ENCODE data around the gene SHISAL1.

The SHISAL1 gene

DNA sequence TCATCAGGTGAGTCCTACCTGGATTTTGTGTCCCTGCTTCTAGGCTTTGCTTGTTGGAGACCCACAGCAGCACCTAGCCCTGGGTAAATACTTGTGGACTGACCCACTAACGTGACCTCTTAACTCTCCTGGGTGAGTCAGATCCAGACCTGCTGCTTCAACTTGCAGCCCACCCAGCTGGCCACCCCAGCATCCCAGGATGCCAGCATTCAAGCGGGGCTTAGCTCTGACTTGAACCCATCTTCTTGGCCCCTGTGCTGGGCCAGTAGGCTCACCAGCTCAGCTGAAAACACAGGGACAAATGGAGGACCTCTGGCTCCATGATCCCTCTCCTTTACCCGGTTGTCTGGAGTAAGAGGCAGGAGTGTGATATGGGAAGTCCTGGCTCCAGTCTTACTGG is 98.6 kb downstream of the SHISAL1 start:
- TF ChIP-seq ZFP30 (CRISPR knock-in tag; IDR thresholded peaks at IDR 0.05) = no peak
- no peak for TF ChIP-seq CSDC2 (CRISPR knock-in tag; IDR thresholded peaks at IDR 0.05)
- no peak for ATAC-seq

DNA sequence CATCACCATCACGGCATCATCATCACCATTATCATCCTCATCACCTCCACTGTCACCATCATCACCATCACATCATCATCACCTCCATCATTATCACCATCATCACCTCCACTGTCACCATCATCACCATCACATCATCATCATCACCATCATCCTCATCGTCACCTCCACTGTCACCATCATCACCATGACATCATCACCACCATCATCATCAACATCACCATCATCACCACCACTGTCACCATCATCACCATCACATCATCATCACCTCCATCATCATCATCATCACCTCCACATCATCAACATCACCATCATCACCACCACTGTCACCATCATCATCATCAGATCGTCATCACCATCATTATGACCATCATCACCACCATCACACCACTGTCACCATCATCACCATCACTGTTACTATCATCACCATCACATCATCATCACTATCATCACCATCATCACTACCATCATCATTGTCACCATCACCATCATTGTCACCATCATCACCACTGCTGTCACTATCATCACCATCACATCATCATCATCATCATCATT is 99.2 kb downstream of the SHISAL1 start:
- TF ChIP-seq CSDC2 (CRISPR knock-in tag; IDR thresholded peaks at IDR 0.05) (no peak), ZFP30 (CRISPR knock-in tag; IDR thresholded peaks at IDR 0.05) (no peak), TCF4 (CRISPR knock-in tag; IDR thresholded peaks at IDR 0.05; ENCODE audit: borderline replicate concordance) (no peak), ARNTL (CRISPR knock-in tag; IDR thresholded peaks at IDR 0.05; ENCODE audit: borderline replicate concordance, low read depth) (no peak), ZC3H10 (CRISPR knock-in tag; IDR thresholded peaks at IDR 0.05) (no peak), GLIS3 (CRISPR knock-in tag; IDR thresholded peaks at IDR 0.05) (no peak), ZNF8 (CRISPR knock-in tag; IDR thresholded peaks at IDR 0.05) (no peak), ZNF70 (CRISPR knock-in tag; IDR thresholded peaks at IDR 0.05) (no peak), OSR1 (CRISPR knock-in tag; IDR thresholded peaks at IDR 0.05) (no peak), RARB (CRISPR knock-in tag; IDR thresholded peaks at IDR 0.05) (no peak), ESRRG (CRISPR knock-in tag; IDR thresholded peaks at IDR 0.05) (no peak), PPARA (CRISPR knock-in tag; IDR thresholded peaks at IDR 0.05; ENCODE audit: borderline replicate concordance) (no peak), ZFP3 (CRISPR knock-in tag; IDR thresholded peaks at IDR 0.05) (no peak), BACH2 (CRISPR knock-in tag; IDR thresholded peaks at IDR 0.05; ENCODE audit: borderline replicate concordance) (no peak), TOX (CRISPR knock-in tag; IDR thresholded peaks at IDR 0.05; ENCODE audit: borderline replicate concordance) (no peak)
- TF ChIP-seq, protein P1, sequence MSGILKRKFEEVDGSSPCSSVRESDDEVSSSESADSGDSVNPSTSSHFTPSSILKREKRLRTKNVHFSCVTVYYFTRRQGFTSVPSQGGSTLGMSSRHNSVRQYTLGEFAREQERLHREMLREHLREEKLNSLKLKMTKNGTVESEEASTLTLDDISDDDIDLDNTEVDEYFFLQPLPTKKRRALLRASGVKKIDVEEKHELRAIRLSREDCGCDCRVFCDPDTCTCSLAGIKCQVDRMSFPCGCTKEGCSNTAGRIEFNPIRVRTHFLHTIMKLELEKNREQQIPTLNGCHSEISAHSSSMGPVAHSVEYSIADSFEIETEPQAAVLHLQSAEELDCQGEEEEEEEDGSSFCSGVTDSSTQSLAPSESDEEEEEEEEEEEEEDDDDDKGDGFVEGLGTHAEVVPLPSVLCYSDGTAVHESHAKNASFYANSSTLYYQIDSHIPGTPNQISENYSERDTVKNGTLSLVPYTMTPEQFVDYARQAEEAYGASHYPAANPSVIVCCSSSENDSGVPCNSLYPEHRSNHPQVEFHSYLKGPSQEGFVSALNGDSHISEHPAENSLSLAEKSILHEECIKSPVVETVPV (CRISPR knock-in tag; IDR thresholded peaks at IDR 0.05) = no peak
- TF ChIP-seq, protein P2, sequence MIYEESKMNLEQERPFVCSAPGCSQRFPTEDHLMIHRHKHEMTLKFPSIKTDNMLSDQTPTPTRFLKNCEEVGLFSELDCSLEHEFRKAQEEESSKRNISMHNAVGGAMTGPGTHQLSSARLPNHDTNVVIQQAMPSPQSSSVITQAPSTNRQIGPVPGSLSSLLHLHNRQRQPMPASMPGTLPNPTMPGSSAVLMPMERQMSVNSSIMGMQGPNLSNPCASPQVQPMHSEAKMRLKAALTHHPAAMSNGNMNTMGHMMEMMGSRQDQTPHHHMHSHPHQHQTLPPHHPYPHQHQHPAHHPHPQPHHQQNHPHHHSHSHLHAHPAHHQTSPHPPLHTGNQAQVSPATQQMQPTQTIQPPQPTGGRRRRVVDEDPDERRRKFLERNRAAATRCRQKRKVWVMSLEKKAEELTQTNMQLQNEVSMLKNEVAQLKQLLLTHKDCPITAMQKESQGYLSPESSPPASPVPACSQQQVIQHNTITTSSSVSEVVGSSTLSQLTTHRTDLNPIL (CRISPR knock-in tag; IDR thresholded peaks at IDR 0.05; ENCODE audit: low read depth) = no peak
- no peak for ATAC-seq

DNA sequence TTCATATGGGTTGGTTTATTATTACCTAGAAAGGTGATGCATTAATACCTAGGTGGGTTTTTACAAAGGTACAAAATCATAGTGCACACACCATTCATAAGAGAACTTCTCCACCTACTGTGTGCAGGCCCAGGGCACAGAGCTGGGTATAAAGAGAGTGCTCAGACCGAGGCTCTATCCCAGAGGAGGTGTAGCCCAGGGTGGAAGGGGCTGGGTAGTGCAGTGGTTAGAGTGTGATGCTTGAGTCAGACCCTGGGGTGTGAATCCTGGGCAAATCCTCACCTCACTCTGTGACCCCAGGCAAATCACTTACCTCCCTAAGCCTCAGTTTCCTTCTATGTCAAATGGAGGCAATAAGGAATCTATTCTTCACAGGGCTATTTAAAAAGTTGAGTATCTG is 99.8 kb downstream of the SHISAL1 start:
- no peak for ATAC-seq
- no peak for TF ChIP-seq TOX (CRISPR knock-in tag; IDR thresholded peaks at IDR 0.05; ENCODE audit: borderline replicate concordance)
- no peak for TF ChIP-seq ZNF70 (CRISPR knock-in tag; IDR thresholded peaks at IDR 0.05)
- TF ChIP-seq TCF4 (CRISPR knock-in tag; IDR thresholded peaks at IDR 0.05; ENCODE audit: borderline replicate concordance) = no peak
- no peak for TF ChIP-seq PPARA (CRISPR knock-in tag; IDR thresholded peaks at IDR 0.05; ENCODE audit: borderline replicate concordance)
- TF ChIP-seq, protein P3, sequence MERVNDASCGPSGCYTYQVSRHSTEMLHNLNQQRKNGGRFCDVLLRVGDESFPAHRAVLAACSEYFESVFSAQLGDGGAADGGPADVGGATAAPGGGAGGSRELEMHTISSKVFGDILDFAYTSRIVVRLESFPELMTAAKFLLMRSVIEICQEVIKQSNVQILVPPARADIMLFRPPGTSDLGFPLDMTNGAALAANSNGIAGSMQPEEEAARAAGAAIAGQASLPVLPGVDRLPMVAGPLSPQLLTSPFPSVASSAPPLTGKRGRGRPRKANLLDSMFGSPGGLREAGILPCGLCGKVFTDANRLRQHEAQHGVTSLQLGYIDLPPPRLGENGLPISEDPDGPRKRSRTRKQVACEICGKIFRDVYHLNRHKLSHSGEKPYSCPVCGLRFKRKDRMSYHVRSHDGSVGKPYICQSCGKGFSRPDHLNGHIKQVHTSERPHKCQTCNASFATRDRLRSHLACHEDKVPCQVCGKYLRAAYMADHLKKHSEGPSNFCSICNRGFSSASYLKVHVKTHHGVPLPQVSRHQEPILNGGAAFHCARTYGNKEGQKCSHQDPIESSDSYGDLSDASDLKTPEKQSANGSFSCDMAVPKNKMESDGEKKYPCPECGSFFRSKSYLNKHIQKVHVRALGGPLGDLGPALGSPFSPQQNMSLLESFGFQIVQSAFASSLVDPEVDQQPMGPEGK (CRISPR knock-in tag; IDR thresholded peaks at IDR 0.05; ENCODE audit: borderline replicate concordance) = no peak
- TF ChIP-seq RARB (CRISPR knock-in tag; IDR thresholded peaks at IDR 0.05) = no peak
- no peak for TF ChIP-seq OSR1 (CRISPR knock-in tag; IDR thresholded peaks at IDR 0.05)
- TF ChIP-seq ZC3H10 (CRISPR knock-in tag; IDR thresholded peaks at IDR 0.05) = no peak
- TF ChIP-seq, protein P2 (CRISPR knock-in tag; IDR thresholded peaks at IDR 0.05; ENCODE audit: low read depth) = no peak
- no peak for TF ChIP-seq ZFP3 (CRISPR knock-in tag; IDR thresholded peaks at IDR 0.05)
- no peak for TF ChIP-seq GLIS3 (CRISPR knock-in tag; IDR thresholded peaks at IDR 0.05)
- TF ChIP-seq ISL1 (CRISPR knock-in tag; IDR thresholded peaks at IDR 0.05) = no peak
- TF ChIP-seq ESRRG (CRISPR knock-in tag; IDR thresholded peaks at IDR 0.05) = no peak
- TF ChIP-seq, protein P1 (CRISPR knock-in tag; IDR thresholded peaks at IDR 0.05) = no peak
- TF ChIP-seq, protein P4, sequence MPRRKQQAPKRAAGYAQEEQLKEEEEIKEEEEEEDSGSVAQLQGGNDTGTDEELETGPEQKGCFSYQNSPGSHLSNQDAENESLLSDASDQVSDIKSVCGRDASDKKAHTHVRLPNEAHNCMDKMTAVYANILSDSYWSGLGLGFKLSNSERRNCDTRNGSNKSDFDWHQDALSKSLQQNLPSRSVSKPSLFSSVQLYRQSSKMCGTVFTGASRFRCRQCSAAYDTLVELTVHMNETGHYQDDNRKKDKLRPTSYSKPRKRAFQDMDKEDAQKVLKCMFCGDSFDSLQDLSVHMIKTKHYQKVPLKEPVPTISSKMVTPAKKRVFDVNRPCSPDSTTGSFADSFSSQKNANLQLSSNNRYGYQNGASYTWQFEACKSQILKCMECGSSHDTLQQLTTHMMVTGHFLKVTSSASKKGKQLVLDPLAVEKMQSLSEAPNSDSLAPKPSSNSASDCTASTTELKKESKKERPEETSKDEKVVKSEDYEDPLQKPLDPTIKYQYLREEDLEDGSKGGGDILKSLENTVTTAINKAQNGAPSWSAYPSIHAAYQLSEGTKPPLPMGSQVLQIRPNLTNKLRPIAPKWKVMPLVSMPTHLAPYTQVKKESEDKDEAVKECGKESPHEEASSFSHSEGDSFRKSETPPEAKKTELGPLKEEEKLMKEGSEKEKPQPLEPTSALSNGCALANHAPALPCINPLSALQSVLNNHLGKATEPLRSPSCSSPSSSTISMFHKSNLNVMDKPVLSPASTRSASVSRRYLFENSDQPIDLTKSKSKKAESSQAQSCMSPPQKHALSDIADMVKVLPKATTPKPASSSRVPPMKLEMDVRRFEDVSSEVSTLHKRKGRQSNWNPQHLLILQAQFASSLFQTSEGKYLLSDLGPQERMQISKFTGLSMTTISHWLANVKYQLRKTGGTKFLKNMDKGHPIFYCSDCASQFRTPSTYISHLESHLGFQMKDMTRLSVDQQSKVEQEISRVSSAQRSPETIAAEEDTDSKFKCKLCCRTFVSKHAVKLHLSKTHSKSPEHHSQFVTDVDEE (CRISPR knock-in tag; IDR thresholded peaks at IDR 0.05) = no peak
- TF ChIP-seq, protein P5, sequence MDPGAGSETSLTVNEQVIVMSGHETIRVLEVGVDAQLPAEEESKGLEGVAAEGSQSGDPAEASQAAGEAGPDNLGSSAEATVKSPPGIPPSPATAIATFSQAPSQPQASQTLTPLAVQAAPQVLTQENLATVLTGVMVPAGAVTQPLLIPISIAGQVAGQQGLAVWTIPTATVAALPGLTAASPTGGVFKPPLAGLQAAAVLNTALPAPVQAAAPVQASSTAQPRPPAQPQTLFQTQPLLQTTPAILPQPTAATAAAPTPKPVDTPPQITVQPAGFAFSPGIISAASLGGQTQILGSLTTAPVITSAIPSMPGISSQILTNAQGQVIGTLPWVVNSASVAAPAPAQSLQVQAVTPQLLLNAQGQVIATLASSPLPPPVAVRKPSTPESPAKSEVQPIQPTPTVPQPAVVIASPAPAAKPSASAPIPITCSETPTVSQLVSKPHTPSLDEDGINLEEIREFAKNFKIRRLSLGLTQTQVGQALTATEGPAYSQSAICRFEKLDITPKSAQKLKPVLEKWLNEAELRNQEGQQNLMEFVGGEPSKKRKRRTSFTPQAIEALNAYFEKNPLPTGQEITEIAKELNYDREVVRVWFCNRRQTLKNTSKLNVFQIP (CRISPR knock-in tag; IDR thresholded peaks at IDR 0.05; ENCODE audit: borderline replicate concordance, low read depth) = no peak
- TF ChIP-seq ARNTL (CRISPR knock-in tag; IDR thresholded peaks at IDR 0.05; ENCODE audit: borderline replicate concordance, low read depth) = no peak
- TF ChIP-seq BACH2 (CRISPR knock-in tag; IDR thresholded peaks at IDR 0.05; ENCODE audit: borderline replicate concordance) = no peak
- TF ChIP-seq SNAI2 (CRISPR knock-in tag; IDR thresholded peaks at IDR 0.05) = no peak
- TF ChIP-seq ZNF565 (CRISPR knock-in tag; conservative IDR thresholded peaks at IDR 0.05; ENCODE audit: low read depth) = no peak
